PFSK-1 (cell line): ENCODE results near the gene CDK15.

Experiments
- FOXP2 ChIP-seq: optimal IDR thresholded peaks from 2 replicates; pipeline ENCODE3; 2011; ENCODE audit warnings: borderline replicate concordance, control low read depth, inconsistent platforms; ENCODE audit not compliant: insufficient read depth; ENCODE audit errors: extremely low read length, extremely low read depth
- POLR2AphosphoS5 ChIP-seq: IDR thresholded peaks from 2 replicates; pipeline ENCODE4 v1.6.1; 2012; ENCODE audit warnings: low read depth, mild to moderate bottlenecking, control low read depth, low read length, moderate library complexity
- SIN3A ChIP-seq: IDR thresholded peaks from 2 replicates; pipeline ENCODE4 v1.6.1; 2012; ENCODE audit warnings: mild to moderate bottlenecking, low read length, moderate library complexity, borderline replicate concordance; ENCODE audit not compliant: insufficient read depth
- TAF1 ChIP-seq: IDR thresholded peaks from 2 replicates; pipeline ENCODE4 v1.6.1; 2012; ENCODE audit warnings: low read length, control low read depth, borderline replicate concordance; ENCODE audit not compliant: insufficient read depth
- TF ChIP-seq, protein P1 (sequence below), 2 experiments: IDR thresholded peaks; 2 replicates each; pipeline versions ENCODE4 v1.6.1 to v1.8.0; 2011 to 2012; ENCODE audit warnings: low read depth in 2 of 2, low read length in 2 of 2, control low read depth in 1 of 2, inconsistent platforms in 1 of 2, mild to moderate bottlenecking in 1 of 2, moderate library complexity in 1 of 2; ENCODE audit not compliant: insufficient read depth in 1 of 2

The CDK15 gene

DNA sequence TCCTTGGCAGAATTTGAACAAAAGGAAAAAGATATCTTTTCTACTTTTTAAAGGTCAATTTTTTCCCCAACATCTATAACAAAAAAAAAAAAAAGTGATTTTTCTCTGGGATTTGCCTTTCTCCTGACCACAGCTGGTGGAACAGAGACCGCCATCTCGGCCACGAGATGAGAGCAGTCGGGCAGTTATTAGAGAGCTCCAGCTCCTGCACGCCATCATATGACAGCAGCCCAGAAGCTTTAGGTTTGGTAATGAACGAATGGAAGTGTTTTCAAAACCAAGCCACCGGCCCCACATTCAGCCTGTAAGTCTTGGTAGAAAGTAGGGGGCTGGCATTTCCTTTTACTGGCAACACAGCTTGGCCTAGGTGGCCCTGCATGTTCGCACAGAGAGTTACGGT lies 132.4 kb downstream of the CDK15 start:
- TF ChIP-seq, protein P1, sequence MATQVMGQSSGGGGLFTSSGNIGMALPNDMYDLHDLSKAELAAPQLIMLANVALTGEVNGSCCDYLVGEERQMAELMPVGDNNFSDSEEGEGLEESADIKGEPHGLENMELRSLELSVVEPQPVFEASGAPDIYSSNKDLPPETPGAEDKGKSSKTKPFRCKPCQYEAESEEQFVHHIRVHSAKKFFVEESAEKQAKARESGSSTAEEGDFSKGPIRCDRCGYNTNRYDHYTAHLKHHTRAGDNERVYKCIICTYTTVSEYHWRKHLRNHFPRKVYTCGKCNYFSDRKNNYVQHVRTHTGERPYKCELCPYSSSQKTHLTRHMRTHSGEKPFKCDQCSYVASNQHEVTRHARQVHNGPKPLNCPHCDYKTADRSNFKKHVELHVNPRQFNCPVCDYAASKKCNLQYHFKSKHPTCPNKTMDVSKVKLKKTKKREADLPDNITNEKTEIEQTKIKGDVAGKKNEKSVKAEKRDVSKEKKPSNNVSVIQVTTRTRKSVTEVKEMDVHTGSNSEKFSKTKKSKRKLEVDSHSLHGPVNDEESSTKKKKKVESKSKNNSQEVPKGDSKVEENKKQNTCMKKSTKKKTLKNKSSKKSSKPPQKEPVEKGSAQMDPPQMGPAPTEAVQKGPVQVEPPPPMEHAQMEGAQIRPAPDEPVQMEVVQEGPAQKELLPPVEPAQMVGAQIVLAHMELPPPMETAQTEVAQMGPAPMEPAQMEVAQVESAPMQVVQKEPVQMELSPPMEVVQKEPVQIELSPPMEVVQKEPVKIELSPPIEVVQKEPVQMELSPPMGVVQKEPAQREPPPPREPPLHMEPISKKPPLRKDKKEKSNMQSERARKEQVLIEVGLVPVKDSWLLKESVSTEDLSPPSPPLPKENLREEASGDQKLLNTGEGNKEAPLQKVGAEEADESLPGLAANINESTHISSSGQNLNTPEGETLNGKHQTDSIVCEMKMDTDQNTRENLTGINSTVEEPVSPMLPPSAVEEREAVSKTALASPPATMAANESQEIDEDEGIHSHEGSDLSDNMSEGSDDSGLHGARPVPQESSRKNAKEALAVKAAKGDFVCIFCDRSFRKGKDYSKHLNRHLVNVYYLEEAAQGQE (IDR thresholded peaks at IDR 0.05; ENCODE audit: insufficient read depth in 1 of 2, low read depth in 2 of 2, low read length in 2 of 2): no peak
- TF ChIP-seq SIN3A (no peak), TAF1 (no peak), FOXP2 (no peak), POLR2AphosphoS5 (no peak)

DNA sequence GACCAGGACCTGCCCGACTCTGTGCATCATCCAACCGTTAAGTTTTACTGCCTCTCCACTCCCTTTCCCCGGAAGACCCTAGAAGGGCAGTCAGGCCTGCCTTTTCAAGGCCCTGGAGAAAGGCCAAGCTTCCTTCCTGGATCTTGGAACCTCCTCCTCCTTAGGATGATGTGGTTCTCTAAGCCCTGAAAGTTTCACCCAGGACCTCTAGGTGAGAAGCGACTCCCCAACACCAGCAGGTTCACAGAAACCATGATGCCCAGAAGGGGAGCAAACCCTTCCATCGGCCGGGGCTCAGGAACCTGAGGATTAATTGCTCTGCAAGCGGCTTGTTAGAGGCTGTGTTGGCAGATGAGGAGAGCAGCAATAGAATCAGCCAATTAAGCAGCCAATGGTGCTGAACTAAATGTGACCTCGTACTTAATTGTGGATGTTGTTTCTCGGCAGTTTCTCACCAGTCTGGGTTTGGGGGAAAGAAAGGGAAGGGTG lies 133.2 kb downstream of the CDK15 start:
- TF ChIP-seq TAF1: no peak
- TF ChIP-seq, protein P1 (IDR thresholded peaks at IDR 0.05; ENCODE audit: insufficient read depth in 1 of 2, low read depth in 2 of 2, low read length in 2 of 2): no peak

DNA sequence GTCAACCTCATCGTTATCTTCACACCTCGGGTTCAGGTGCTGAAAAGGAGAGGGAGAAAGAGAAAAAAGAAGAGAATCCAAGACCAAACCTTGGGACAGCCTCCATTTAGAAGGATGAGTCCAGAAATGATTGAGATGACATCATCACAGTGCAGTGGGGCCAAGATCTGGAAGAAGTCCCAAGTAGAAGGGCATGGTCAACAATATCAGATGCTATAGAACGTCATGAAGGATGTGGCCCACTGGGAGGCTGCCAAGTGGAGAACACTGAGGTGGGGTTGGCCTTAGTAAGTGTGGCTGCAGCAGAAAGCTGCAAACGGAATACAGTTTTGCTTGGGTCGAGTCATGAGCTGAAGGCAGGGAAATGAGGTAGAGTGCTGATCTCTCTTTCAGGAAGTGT lies 136.2 kb downstream of the CDK15 start:
- no peak for TF ChIP-seq FOXP2
- no peak for TF ChIP-seq SIN3A
- TF ChIP-seq, protein P1 (IDR thresholded peaks at IDR 0.05; ENCODE audit: insufficient read depth in 1 of 2, low read depth in 2 of 2, low read length in 2 of 2): no peak
- no peak for TF ChIP-seq POLR2AphosphoS5
- TF ChIP-seq TAF1: no peak
